ENCODE results near the gene ORC6.

The ORC6 gene

DNA sequence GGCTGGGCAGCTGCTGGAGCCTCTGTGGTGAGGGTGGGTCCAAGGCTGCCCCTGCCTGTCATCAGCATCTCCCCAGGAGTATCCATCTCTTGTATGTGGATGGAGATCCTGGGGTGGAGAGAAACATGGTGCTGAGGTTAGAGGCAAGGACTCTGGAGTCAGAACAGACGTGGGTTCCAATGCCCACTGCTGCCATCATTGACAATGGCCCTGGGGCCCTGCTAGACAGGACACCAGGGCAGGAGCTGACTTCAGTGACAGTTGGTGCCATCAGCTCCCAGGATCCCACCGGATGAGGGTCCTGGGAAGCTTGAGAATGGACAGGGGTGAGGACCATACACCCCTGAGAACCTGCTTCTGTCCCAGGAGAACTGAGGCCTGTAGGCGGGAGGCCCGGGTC, 43.1 kb downstream of the ORC6 start:
- DNase-seq, result no peak

DNA sequence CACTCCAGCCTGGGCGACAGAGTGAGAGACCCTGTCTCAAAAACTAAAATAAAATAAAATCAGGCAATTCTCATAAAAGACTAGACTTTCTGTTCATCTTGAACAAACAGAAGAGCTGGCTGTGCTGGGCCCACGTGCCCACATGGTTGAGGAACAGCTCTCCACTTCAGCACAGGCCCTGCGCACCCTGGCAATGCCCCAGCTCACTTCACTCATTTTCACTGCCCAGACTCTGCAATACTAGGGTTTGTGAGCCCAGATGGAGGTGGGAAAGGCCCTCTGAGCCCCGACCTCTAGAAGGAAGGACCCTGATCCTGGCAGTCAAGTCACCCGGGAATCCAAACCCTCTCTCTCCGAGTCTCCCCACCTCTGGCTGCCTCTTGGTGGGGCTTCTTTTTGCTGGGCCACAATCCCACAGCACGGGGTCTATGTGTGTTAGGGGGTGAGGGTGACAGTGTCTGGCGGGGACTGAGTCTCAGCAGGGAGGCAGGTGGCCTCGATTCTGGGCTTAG, 43.9 kb downstream of the ORC6 start:
- DNase-seq, result no peak

DNA sequence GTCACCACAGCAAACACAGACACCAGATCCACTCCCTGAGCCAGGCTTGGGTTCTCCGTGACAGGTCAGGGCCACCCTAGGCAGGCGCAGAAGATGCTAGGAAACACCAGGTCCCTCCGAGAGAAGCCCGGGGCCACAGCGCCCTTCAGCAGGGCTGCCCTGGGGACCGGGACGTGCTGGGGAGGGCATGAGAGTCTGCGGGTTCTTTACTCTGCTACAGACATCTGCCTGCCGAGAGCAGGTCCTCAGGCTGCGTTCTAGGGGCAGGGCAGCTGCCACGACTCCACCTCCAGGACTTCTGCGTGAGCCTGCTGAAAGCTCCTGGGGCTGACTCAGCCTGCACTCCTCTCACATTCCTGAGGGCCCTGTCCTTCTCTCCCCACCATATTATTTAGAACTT, 47.2 kb downstream of the ORC6 start:
- no peak for DNase-seq

DNA sequence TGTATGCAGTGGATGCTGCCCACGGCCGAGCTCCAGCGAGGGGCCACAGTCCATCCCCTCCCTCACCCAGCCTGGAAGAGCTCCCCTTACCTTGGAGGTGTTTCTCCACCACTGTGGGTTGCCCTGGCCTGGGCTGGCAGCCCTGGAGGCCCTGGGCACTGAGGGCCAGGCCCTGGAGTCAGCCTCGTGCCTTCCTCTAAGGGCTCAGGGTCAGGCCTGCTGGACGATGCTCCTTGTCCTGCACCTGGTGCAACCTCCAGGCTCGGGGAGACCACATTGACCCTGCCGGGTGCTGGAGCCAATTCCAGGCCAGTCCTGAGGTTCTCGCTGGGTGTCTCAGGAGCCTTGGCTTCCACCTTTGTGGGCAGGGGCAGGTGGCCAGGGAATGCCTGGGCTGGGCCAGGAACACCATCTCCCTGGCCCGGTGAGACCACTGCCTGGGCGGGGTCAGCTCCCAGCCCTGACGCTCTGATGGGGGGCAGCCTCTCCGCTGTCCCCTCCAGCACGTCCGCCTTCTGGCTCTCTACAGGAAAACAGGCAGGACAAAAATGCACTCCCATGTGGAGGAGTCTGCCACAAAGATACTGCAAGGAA, 48.3 kb downstream of the ORC6 start:
- DNase-seq, result no peak

DNA sequence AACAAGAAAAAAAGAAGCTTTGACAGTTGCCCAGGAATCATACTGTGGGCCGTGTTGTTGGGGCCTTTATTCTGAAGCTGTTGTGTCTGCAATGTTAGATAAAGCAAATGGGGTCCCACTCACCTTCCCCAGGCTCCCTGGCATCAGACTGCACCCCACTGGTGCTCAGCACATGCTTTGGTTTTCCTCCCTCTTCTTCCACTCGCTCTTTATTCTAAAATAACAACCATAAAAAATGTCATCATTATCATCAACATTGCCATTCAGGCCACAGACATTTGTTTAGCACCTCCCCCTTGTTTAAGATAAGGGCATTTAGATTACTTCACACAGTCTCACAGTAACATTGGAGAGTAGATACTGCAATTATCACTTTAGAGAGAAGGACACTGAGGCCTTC, 50.5 kb downstream of the ORC6 start:
- no peak for DNase-seq

DNA sequence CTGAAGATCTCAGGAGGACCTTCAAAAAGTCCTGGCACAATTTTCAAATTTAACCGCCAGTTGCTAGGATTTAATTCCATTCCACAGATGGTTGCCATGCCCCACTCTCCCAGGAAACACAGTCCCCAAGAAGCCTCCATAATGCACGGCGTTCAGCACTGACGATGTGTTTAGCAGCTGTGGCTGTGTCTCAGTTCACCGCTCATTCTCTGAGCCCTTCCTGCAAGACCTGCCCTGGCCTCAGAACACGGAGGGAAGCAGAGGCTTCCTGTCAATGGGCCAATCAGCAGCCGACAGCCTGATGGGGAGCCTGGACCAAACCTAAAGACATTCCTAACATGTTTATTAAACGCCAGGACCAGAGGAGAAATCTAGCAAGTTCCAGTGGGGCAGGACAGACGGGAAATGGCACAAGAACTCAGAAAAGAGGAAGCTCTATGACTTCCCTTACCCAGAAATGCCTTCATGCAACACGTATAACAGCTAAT, 53.8 kb downstream of the ORC6 start:
- no peak for DNase-seq

DNA sequence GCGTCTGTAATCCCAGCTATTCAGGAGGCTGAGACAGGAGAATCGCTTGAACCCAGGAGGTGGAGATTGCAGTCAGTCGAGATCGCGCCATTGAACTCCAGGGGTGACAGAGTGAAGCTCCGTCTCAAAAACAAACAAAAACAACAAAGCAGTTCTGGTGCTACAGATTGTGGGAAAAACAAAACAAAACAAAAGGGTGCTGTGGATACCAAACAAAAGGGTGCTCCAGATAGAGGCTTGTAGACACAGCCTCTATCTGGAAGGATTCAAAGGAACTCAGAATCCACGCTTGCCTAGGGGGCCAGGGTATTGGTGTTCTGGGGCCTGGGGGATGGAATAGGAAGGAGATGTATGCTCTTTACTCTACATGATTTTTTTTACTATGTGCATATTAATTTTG, 56.2 kb downstream of the ORC6 start:
- no peak for DNase-seq

DNA sequence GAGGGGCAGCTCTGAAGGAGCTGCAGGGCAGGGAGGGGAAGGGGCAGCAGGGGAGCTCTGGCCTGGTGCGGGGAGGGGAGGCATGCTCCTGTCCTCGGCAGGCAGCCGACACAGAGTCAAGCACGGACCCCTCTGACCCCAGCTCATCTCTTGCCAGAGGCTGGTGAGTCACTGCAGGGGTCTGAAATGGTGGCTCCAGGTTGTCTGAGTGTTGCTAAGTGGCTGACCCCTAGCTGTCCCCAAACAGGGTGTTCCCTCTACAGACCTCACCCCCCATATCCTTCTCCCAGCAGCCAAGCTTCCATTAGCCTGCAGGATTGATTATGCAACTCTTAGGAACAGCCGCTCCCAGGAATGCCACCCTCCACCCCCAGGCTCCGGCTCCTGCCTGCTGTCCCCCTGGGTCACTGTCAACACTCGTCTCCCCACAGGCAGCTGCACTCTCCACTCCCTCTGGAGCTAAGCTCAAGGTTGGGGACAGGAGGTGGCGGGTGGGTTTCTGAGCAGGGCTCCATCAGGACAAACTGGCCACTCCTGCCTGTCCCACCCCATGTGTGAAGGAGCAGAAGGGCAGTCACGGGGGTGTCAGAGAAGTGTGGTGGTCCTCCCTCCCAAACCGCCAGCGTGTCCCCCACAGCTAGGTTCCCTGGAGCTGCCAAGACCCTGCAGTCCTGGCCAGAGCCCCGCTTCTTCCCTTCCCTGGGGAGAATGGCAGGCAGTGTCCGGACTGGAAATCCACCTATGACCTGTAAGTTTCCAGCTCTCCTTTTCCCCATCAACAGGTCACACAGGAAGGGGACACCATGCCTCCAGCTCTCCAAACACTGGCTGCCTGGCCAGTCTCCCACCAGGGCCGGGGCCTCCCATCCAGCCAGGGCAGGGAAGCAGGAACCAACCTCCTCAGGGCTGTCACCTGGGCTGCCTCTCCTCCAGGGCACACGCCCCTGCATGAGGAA, 57.6 kb downstream of the ORC6 start:
- DNase-seq, result no peak

All from left hindlimb (tissue), 1 donor.